ENCODE data around the gene ZNF143.

The ZNF143 gene

DNA sequence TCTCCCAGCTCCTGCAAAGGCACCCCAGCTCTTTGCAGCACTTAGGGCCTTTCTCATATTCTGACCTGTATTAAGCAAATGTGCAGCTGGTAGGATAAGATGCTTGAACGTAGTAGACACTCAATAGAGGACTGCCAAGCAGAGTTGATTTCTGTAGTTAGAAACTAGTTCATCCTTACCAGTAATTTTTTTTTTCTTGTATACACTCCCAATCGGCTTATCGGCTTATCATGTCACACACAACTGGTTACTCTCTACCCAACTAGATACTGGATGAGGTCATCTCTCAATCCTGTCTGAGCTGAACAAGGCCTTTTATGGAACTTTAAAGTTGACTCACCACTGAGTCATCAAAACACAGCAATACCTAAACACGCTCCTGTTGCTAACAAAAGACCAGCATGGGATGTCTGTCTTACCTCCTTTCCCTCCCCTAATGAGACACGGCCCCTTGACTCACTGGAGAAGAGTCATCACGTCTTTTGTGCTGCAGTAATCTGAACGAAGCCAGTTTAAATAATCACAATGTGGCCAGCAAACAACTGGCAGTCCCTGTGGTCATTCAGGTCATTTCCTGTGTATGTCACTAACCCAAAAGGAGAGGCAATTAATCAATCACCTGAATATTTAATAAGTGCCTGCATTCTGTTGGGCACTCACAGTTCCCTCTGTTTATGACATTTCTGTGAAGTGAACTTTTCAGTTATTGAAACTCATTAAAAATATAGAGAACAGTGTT, 105.2 kb downstream of the ZNF143 start:
- TF ChIP-seq, protein P1, sequence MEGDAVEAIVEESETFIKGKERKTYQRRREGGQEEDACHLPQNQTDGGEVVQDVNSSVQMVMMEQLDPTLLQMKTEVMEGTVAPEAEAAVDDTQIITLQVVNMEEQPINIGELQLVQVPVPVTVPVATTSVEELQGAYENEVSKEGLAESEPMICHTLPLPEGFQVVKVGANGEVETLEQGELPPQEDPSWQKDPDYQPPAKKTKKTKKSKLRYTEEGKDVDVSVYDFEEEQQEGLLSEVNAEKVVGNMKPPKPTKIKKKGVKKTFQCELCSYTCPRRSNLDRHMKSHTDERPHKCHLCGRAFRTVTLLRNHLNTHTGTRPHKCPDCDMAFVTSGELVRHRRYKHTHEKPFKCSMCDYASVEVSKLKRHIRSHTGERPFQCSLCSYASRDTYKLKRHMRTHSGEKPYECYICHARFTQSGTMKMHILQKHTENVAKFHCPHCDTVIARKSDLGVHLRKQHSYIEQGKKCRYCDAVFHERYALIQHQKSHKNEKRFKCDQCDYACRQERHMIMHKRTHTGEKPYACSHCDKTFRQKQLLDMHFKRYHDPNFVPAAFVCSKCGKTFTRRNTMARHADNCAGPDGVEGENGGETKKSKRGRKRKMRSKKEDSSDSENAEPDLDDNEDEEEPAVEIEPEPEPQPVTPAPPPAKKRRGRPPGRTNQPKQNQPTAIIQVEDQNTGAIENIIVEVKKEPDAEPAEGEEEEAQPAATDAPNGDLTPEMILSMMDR (IDR thresholded peaks at IDR 0.05; ENCODE audit: low read depth, low read length, missing control alignments), result no peak
- DNase-seq (ENCODE audit: extremely low read depth, low read depth), result peak; percentile 100
- no peak overlapping the region for H3K4me3 ChIP-seq (replicated peaks; ENCODE audit: low read depth, low read length)

DNA sequence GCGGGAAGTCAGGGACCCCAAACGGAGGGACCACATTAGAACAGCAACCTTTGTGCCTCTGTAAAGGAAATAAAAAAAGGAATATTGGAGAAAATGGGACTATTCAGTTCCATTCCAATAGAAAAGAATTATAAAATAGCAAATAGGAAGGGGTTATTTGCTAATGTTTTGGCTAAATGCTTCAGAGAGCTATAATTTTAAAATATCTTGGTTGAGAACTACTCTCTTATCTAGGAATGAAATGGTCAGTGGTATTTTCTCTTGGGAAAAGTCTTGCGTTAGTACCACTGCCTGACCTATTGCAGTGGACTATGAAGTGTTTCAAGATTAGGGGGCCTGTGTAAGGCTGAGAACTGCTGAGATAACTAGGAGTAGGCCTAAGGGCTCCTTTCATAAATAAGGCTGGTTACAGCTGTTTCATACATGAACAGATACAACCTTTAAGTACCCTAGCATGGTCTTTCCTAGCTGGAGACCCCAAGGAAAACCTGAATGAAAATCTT, 105.8 kb downstream of the ZNF143 start:
- no peak overlapping the region for H3K4me3 ChIP-seq (replicated peaks; ENCODE audit: low read depth, low read length)
- TF ChIP-seq, protein P1 (IDR thresholded peaks at IDR 0.05; ENCODE audit: low read depth, low read length, missing control alignments), result no peak
- no peak for DNase-seq (ENCODE audit: extremely low read depth, low read depth)

DNA sequence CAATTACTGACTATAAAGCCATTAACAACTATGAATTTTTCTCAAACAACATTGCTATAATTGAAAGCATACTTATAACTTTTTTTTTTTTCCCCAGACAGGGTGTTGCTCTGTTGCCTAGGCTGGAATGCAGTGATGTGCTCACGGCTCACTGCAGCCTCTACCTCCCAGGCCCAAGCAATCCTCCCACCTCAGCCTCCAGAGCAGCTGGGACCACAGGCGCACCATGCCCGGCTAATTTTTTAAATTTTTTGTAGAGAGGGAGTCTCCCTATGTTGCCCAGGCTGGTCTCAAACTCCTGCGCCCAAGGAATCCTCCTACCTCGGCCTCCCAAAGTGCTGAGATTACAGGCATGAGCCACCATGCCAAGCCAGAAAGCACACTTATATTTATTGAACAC, 106.6 kb downstream of the ZNF143 start:
- H3K4me3 ChIP-seq (replicated peaks; ENCODE audit: low read depth, low read length), result no peak overlapping the region
- TF ChIP-seq, protein P1 (IDR thresholded peaks at IDR 0.05; ENCODE audit: low read depth, low read length, missing control alignments), result no peak
- no peak for DNase-seq (ENCODE audit: extremely low read depth, low read depth)

DNA sequence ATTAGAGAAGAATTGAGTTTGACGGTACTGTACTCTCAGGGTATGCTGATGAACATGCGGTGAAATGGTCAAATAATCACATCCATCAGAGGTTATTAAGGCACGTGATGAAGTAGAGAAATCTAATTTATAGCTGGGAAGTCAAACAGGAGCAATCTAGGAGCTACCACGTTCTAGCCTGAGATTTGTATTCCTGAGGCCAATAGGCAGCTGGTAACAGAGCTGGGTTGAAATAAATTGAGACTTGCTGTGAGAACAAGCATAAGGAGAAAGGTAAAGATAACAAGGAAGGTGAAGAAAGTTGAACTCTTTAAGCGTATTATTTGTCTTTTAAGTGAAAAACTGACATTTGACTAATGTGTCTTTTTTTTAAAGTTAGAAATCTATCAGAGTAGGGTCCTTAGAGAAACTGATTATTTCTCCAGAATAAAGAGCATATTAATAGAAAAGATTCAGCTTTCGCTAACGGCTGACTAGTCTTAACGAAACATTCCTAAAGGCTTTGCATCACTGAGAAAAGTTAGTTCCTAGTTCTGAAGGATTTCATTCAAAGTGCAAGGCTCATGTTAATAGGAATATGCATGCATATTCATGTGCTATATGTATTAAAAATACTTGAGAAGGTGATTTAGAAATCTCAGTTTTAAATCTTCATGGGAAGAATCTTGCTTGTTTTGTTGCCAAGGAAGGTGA, 107.5 kb downstream of the ZNF143 start:
- TF ChIP-seq, protein P1 (IDR thresholded peaks at IDR 0.05; ENCODE audit: low read depth, low read length, missing control alignments), result no peak
- no peak overlapping the region for H3K4me3 ChIP-seq (replicated peaks; ENCODE audit: low read depth, low read length)
- DNase-seq (ENCODE audit: extremely low read depth, low read depth), result no peak

DNA sequence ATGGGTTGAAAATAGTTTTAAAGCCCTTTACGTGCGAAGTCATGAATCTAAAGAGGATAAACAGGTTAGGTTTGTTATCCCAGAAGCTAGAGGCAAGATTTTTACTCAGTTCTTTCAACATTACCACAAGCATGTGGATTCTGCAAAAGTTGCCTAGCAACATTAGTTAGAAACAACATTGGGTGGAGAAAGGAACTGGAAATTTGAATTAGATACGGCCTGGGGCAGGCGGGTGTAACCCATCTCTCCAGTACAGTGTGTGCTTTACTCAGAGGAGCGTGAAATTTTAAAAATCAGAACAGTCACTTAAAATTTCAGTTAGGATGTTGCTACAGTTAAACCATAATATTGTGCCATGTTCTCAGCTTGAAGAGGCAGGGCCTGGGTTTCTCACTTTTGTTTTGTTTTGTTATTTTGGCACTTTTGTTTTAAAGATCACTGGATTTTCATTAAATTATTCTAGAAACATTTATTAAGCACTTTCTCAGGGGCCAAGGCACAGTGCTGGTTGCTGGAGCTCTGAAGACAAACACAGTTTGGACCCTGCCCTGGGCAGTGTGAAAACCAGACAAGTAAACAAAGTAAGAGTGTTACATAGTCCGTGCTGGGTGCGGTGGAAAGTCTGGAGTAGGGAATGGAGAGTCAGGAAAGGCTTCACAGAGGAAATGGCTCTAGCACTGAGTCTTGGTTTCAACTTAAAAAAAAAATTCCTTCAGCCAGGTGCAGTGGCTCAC, 108.2 kb downstream of the ZNF143 start:
- peak; percentile 87 for DNase-seq (ENCODE audit: extremely low read depth, low read depth)
- H3K4me3 ChIP-seq (replicated peaks; ENCODE audit: low read depth, low read length), result peak overlapping the region; percentile 21
- TF ChIP-seq, protein P1 (IDR thresholded peaks at IDR 0.05; ENCODE audit: low read depth, low read length, missing control alignments), result no peak

DNA sequence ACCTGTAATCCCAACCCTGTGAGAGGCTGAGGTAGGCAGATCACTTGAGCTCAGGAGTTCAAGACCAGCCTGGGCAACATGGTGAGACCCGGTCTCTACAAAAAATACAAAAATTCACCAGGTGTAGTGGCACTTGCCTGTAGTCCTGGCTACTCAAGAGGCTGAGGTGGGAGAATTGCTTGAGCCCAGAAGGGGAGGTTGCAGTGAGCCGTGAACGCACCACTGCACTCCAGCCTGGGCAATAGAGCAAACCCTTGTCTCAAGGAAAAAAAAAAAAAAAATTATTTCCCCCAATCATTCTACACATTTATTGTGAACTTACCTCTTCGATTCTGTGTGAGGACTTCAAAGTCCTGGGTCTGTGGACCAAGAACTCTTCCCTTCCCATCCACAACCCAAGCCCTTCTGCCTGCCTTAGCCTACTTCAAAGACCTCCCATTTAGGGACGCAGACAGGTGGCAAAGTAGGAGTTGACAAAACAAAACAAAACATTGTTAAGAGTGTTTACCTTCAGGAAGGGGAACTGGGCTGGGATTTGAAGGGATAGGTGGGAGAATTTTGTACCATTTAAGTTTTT, 108.9 kb downstream of the ZNF143 start:
- no peak for DNase-seq (ENCODE audit: extremely low read depth, low read depth)
- TF ChIP-seq, protein P1 (IDR thresholded peaks at IDR 0.05; ENCODE audit: low read depth, low read length, missing control alignments), result no peak
- no peak overlapping the region for H3K4me3 ChIP-seq (replicated peaks; ENCODE audit: low read depth, low read length)

Measured in HFF-Myc (cell line).